T-helper 2 cell treated with Interferon-gamma antibody and Interleukin-4, amounts not matched to agents 100 ng/mL and 5 ng/mL, for 36 hours (primary cell): ENCODE data around the gene SHISA3. TPM values are rescaled to one million over a fixed set of nuclear protein-coding genes. Genes with fewer than 3 reads are reported as not detected.
"Not testable (repeated sequence)": the region's sequence is repeated elsewhere in the genome, so short reads cannot be mapped to it uniquely, and the experiment has no call there.

Experiments
- intact Hi-C: fragments of 100-400 bp; cut with micrococcal nuclease; formaldehyde crosslinking; loops from one replicate; pipeline ENCODE4 v1.15.1; 2023
- total RNA-seq: library from RNA; stranded (reverse); gene quantifications from 2 replicates; pipeline ENCODE4 v1.2.3, GENCODE V29; 2022

SHISA3 gene
- 0.18 and 0.23 TPM in 2 replicates for total RNA-seq

DNA sequence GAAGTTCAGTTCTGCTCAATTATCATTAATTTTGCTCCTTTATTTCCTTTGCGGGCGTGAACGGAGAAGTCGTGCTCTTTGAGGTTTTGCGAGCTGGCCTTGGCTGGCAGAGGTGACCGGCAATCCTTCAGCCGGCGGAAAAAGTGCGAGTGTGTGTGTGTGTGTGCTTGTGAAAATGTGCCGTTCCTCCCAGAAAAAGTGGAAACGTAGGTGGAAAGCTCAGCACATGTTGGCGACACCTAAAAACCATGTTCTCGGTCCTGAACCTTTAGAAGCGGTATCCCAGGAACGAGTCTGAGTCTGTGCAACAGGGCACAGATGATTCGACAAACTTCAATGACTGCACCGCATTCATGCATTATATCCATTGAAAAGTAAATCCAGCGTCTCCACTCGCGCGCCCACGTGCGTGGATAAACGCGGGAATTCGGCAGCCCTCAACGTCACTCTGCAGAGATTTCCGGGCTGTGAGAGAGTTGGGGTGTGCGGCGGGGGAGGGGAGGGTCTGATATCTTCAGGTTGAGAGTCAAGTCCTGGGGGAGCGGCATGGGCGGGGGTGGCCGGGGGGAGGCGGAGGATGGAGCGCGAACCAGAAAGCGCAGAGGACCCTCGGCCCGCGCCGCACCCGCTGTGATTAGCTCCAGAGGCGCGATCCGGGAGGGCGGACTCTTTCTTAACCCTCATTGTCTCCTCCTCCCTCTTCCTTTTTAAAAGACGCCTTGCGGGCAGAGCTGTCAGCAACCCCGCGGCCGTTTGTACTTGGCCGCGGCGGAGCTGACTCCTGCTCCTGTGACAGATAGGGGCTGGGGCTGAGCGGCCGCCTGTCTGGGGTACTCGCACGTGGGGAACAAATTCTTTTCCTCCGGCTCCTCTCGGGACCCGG lies at the start of gene SHISA3:
Gene SHISA3 (plus strand): TSS at position 737 of the 883 bp plus-strand sequence. CDS start 569 bp downstream, outside the sequence.
- intact Hi-C loops: loop anchor here (5.0 to 10.0 kb wide), 2 partner anchors 242 to 260 kb away; partner anchors contain the start of genes ATP8A1 and BEND4

DNA sequence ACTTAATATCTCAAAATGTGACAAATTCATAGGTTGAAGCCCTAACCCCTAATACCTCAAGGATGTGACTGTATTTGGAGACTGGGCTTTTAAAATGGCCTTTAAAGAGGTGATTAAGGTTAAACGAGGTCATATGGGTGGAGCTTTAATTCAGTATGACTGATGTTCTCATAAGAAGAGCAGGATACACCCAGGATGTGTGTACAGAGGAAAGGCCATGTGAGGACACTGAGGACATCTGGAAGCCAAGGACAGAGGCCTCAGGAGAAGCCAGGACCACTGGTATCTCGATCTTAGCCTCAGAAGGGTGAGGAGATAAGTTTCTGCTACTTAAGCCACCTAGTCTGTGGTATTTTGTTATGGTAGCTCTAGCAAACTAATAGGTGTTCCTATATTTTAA lies 49.0 kb upstream of the SHISA3 start:
- intact Hi-C loops: no loop called here

DNA sequence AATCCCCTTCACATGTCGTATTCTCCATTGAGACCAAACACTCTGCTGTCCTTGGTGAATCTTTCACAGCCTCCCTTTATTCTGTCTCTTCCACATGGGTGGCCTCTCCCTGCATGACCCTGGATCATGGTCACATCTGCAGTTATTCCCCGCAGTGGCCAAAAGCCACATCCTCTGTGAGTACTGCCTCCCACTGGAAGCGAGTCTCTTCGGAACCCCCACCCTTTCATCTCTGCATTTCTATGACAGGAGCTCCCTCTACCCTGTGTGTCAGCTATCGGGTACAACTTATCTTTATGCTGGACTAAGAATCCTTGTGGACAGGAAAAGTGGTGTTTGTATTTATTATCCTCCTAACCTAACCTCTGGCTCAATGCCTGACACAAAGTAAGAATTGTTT lies 48.6 kb upstream of the SHISA3 start:
- intact Hi-C loops: no loop called here

- intact Hi-C loops: no loop called here
Measured at GRCh38 chr4:42350611-42351182, 46.6 kb upstream of the SHISA3 start.

GRCh38 chr4:42352049-42352448 lies 45.2 kb upstream of the SHISA3 start:
- intact Hi-C loops: no loop called here

GRCh38 chr4:42357325-42357724 lies 40.0 kb upstream of the SHISA3 start:
- intact Hi-C loops: no loop called here

DNA sequence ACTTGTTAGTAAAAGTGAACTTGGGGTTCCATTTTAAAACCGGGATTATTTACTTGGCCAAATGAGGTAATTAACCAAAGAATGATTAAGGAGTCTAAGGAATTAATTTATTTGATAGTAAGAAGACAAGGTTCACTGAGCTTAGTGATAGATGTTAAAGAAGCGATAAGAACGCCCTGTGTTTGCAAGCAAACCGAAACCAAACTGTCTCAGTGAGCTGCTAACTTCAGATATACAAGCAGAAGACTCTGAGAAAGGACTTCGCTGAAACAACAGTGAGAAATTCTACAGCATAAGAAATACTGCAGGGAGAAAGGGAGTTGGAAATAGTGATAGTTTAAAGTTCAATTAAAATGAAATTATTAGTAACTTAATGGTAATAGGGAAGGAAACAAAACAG lies 37.6 kb upstream of the SHISA3 start:
- intact Hi-C loops: no loop called here

GRCh38 chr4:42360256-42360669 lies 37.0 kb upstream of the SHISA3 start:
- intact Hi-C loops: no loop called here

DNA sequence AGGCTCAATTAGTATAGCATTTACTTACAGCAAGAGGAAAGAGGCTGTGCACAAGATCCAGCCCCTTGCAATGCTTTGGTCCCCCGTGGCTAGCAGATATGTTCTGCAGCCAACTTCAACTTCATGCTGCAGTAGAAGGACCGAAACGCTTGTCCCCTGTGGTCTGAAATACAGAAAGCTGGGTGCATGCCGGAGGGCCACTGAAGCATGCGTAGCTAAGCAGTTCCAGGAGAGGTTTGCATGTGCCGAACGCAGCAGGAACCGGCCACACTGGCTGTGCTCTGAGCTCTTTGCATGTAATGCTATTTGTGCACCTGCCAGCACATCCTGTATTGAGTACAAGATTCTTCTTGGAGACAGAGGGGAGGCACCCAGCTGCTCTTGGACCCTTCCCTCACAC lies 35.8 kb upstream of the SHISA3 start:
- intact Hi-C loops: no loop called here

GRCh38 chr4:42362591-42362990 lies 34.7 kb upstream of the SHISA3 start:
- intact Hi-C loops: no loop called here

GRCh38 chr4:42363614-42364013 lies 33.7 kb upstream of the SHISA3 start:
- intact Hi-C loops: no loop called here

- intact Hi-C loops: no loop called here
Measured at GRCh38 chr4:42364266-42365053, 32.8 kb upstream of the SHISA3 start.

DNA sequence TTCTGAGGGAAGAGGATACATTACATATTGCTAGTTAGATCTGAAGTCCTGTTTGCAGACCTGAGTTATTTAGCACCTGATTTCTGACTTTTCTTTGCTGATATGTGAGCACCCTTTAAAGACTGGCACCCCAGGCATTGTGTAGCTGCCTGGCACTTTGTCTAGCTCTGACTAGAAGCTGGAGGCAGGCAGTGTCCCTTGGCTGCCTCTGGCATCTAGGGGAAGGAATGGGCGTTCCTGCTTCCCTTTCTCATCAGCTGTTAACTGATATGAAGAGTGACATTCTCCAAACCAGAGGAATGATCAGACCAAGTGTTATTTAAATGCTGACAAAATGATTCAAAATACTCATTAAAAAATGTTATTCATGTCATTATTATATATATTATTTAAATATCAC lies 30.3 kb upstream of the SHISA3 start:
- intact Hi-C loops: no loop called here

GRCh38 chr4:42369489-42369888 lies 27.8 kb upstream of the SHISA3 start:
- intact Hi-C loops: no loop called here

- intact Hi-C loops: loop anchor here (1.0 kb wide), 1 partner anchor 148 kb away; no protein-coding TSS in a partner anchor
Measured at GRCh38 chr4:42371305-42372252, 25.7 kb upstream of the SHISA3 start.

GRCh38 chr4:42372303-42372702 lies 25.0 kb upstream of the SHISA3 start:
- intact Hi-C loops: not testable (repeated sequence)

- intact Hi-C loops: no loop called here
Measured at GRCh38 chr4:42377497-42377896, 19.8 kb upstream of the SHISA3 start.

GRCh38 chr4:42381666-42382065 lies 15.6 kb upstream of the SHISA3 start:
- intact Hi-C loops: no loop called here

DNA sequence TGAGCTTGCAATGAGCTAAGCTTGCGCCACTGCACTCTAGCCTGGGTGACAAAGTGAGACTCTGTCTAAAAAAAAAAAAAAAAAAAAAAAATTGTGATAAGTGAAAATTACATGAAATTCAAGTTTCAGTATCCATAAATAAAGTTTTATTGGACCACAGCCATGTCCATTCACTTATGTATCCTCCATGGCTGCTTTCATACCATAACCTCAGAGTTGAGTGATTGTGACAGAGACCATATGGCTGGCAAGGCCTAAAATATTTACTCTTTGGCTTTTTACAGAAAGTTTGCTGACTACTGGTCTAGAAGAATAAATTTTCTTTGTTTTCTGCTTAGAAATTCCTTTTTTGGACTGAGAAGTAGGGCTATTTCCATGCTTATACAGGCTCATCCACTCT lies 11.8 kb upstream of the SHISA3 start:
- intact Hi-C loops: no loop called here

- intact Hi-C loops: loop anchor here (10.0 kb wide), 1 partner anchor 236 kb away; the partner anchor contains the start of gene BEND4
Measured at GRCh38 chr4:42390622-42391354, 6.5 kb upstream of the SHISA3 start.
